ENCODE results near the gene LPA.

- TF ChIP-seq POLR2A (IDR thresholded peaks at IDR 0.05; ENCODE audit: low read length): no peak
- no peak for TF ChIP-seq GATA1 (IDR thresholded peaks at IDR 0.05; ENCODE audit: low read depth, low read length)
Measured at GRCh38 chr6:160507420-160507819, 156.7 kb downstream of the LPA start.
